B cell (primary cell): ENCODE data around the gene BBX. TPM values are rescaled to one million over a fixed set of nuclear protein-coding genes. Genes with fewer than 3 reads are reported as not detected.

Source experiments
- ATAC-seq: fragments of 200-7000 bp; cut with Tn5 transposase; one replicate; pipeline ENCODE4 v1.10.0; 2021; ENCODE audit warnings: low read depth, mild to moderate bottlenecking, moderate number of reproducible peaks, moderate library complexity
- CTCF ChIA-PET: fragments of 350-600 bp; sonication (Branson Sonifier 250); formaldehyde crosslinking; loops from one replicate; lab custom pipeline; 2021; ENCODE audit warnings: antibody characterized with exemption, inconsistent platforms; lab: Charles Lee
- POLR2A ChIA-PET: fragments of 350-600 bp; sonication (Branson Sonifier 250); formaldehyde crosslinking; loops from one replicate; lab custom pipeline; 2021; ENCODE audit warnings: antibody characterized with exemption; lab: Charles Lee
- DNase-seq: peaks from one replicate; pipeline ENCODE4 v3.0.0; 2013
- H2AFZ ChIP-seq: 2 replicates; pipeline ENCODE4 v1.6.1; 2012; ENCODE audit warnings: mild to moderate bottlenecking, low read depth, low read length; ENCODE audit not compliant: insufficient read depth, poor library complexity, severe bottlenecking
- H3K27ac ChIP-seq, 2 donors: 1 replicate in 1 of 2; 2 replicates in 1 of 2; pipeline ENCODE4 v1.5.1; 2012 to 2013; ENCODE audit warnings: low read length in 2 of 2, mild to moderate bottlenecking in 2 of 2, moderate library complexity in 1 of 2
- H3K27me3 ChIP-seq, 4 experiments: fragments of 200-600 bp in 1 of 4; sonication (generic) in 1 of 4; replicated peaks in 1 of 4; 1 replicate in 2 of 4; 2 replicates in 2 of 4; pipeline versions ENCODE4 v1.6.1 to v1.7.0; 2013 to 2016; ENCODE audit warnings: low read length in 3 of 4, mild to moderate bottlenecking in 2 of 4, mixed read lengths in 1 of 4, moderate library complexity in 1 of 4; ENCODE audit not compliant: insufficient read depth in 4 of 4, control insufficient read depth in 3 of 4; ENCODE audit errors: control extremely low read depth in 1 of 4
- H3K36me3 ChIP-seq, 2 experiments: replicated peaks in 1 of 2; 1 replicate in 1 of 2; 2 replicates in 1 of 2; pipeline versions ENCODE4 v1.6.1 to v1.7.1; 2013; ENCODE audit warnings: low read length in 1 of 2; ENCODE audit not compliant: insufficient read depth in 2 of 2, control insufficient read depth in 1 of 2; ENCODE audit errors: control extremely low read depth in 1 of 2, extremely low read depth in 1 of 2
- H3K4me1 ChIP-seq, 2 donors: fragments of 200-600 bp in 1 of 2; sonication (generic) in 1 of 2; 1 replicate in 1 of 2; 2 replicates in 1 of 2; pipeline versions ENCODE4 v1.5.1 to v1.6.1; 2013 to 2017; ENCODE audit warnings: low read length in 2 of 2; ENCODE audit not compliant: control insufficient read depth in 2 of 2, insufficient read depth in 2 of 2
- H3K4me2 ChIP-seq: replicated peaks from 2 replicates; pipeline ENCODE3; 2012; ENCODE audit warnings: mild to moderate bottlenecking, low read depth, low read length; ENCODE audit not compliant: poor library complexity, severe bottlenecking
- H3K4me3 ChIP-seq, 5 experiments: fragments of 200-600 bp in 1 of 5; sonication (generic) in 1 of 5; 1 replicate in 3 of 5; 2 replicates in 2 of 5; pipeline versions ENCODE4 v1.5.1 to v1.7.0; 2011 to 2016; ENCODE audit warnings: low read length in 4 of 5, mild to moderate bottlenecking in 4 of 5, low read depth in 2 of 5, control low read depth in 1 of 5, moderate library complexity in 1 of 5; ENCODE audit not compliant: insufficient read depth in 1 of 5; ENCODE audit errors: control extremely low read depth in 1 of 5, extremely low read depth in 1 of 5
- H3K79me2 ChIP-seq: fragments of 200-600 bp; sonication (generic); one replicate; pipeline ENCODE4 v1.6.0; 2016; ENCODE audit warnings: low read length; ENCODE audit not compliant: control insufficient read depth, insufficient read depth
- H3K9ac ChIP-seq: fragments of 200-600 bp; sonication (generic); 2 replicates; pipeline ENCODE4 v1.6.1; 2017; ENCODE audit warnings: mild to moderate bottlenecking, low read length, moderate library complexity
- H3K9me3 ChIP-seq, 3 donors: one replicate each; pipeline versions ENCODE4 v1.6.1 to v1.7.1; 2013; ENCODE audit warnings: low read length in 2 of 3; ENCODE audit not compliant: control insufficient read depth in 2 of 3, insufficient read depth in 1 of 3; ENCODE audit errors: control extremely low read depth in 1 of 3
- H4K20me1 ChIP-seq: 2 replicates; pipeline ENCODE4 v1.6.0; 2012; ENCODE audit warnings: mild to moderate bottlenecking, low read length; ENCODE audit not compliant: insufficient read depth, control insufficient read depth, poor library complexity, severe bottlenecking
- H3K27ac Mint-ChIP-seq: one replicate; pipeline ENCODE4 v1.8.0; 2021; ENCODE audit warnings: mixed read lengths
- H3K27me3 Mint-ChIP-seq: one replicate; pipeline ENCODE4 v1.8.0; 2021; ENCODE audit warnings: mixed read lengths
- H3K4me1 Mint-ChIP-seq: one replicate; pipeline ENCODE4 v1.8.0; 2021; ENCODE audit warnings: mixed read lengths
- H3K4me3 Mint-ChIP-seq: one replicate; pipeline ENCODE4 v1.8.0; 2021; ENCODE audit warnings: mixed read lengths
- H3K9me3 Mint-ChIP-seq: one replicate; pipeline ENCODE4 v1.8.0; 2022; ENCODE audit warnings: mixed read lengths; ENCODE audit not compliant: insufficient read depth
- EZH2 ChIP-seq: IDR thresholded peaks from 2 replicates; pipeline ENCODE4 v1.6.1; 2012; ENCODE audit warnings: borderline replicate concordance, low read depth, mild to moderate bottlenecking, moderate library complexity, low read length; ENCODE audit not compliant: insufficient read depth, poor library complexity, severe bottlenecking
- WGBS: methylation state at CpG from one replicate; pipeline ENCODE4 v1.1.5; 2013; ENCODE audit warnings: missing lambda C conversion rate; ENCODE audit not compliant: insufficient coverage; 5-methylcytosine and 5-hydroxymethylcytosine counted together
- intact Hi-C: fragments of 100-400 bp; cut with micrococcal nuclease; formaldehyde crosslinking; loops from one replicate; pipeline ENCODE4 v1.10.0; 2022
- polyA plus RNA-seq: library from polyadenylated mRNA; depleted of rRNA; stranded (reverse); fragments of >200 nt; gene quantifications from 2 replicates; pipeline ENCODE4 v1.2.3, GENCODE V29; 2012
- total RNA-seq, 2 donors: library from RNA; stranded (reverse); fragments of 120-200 nt in 1 of 2; gene quantifications; 1 replicate in 1 of 2; 2 replicates in 1 of 2; pipeline versions ENCODE4 v1.2.3 to v1.2.4, GENCODE V29; 2013 to 2022
- TF ChIP-seq, protein P1 (sequence below): fragments of 200-600 bp; IDR thresholded peaks from one replicate; pipeline ENCODE4 v1.8.0; 2022; ENCODE audit warnings: antibody characterized with exemption, mild to moderate bottlenecking

BBX gene
- total and polyA plus RNA-seq, 2 donors (not counting 1 experiment from before 2014, with no cell fraction given): 27.8 to 133 TPM

DNA sequence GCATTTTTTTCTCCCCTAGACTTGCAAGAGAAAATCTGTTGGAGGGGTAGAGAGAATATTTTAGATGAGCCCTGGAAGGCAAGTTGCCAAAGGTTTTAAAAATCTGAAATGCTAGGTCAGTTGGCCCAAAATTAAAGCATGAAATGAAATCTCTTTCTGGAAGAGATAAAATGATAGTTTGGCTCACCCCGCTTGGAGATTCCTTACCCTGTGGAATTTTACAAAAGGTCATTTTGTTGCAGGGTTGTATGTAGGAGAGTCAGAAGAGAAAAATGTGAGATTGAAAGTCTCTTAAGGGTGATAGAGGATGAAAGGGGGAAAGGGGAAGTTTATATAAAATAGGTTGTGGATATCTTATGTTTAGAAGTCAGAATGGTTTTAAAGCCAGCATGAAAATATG is 290.3 kb downstream of the BBX start:
- CTCF ChIA-PET: interaction anchor here (1.3 kb wide), 1 partner anchor 16 kb away, joined by 3 read pairs; no protein-coding TSS in a partner anchor
- Mint-ChIP-seq H3K4me1 (peaks cover 16% of the 10 kb centered on the region), H3K27ac (no peak overlapping the region), H3K9me3 (no peaks in the 10 kb centered on the region), H3K27me3 (peaks cover 6% of the 10 kb centered on the region), H3K4me3 (no peak overlapping the region)
- Histone ChIP-seq H3K4me1 (peaks cover 7 to 12% of the 10 kb centered on the region in 2 donors), H3K27me3 (no peaks in the 10 kb centered on the region), H3K27ac (no peak overlapping the region), H3K4me2 (no peak overlapping the region), H4K20me1 (no peaks in the 10 kb centered on the region), H3K79me2 (no peaks in the 10 kb centered on the region), H3K9me3 (no peaks in the 10 kb centered on the region), H3K36me3 (peaks cover 0 to 5% of the 10 kb centered on the region in 2 experiments), H3K9ac (no peak overlapping the region), H2AFZ (no peak overlapping the region), H3K4me3 (no peak overlapping the region)
- intact Hi-C loops: loop anchor here (10.0 kb wide), 1 partner anchor 112 kb away; no protein-coding TSS in a partner anchor
- TF ChIP-seq, protein P1, sequence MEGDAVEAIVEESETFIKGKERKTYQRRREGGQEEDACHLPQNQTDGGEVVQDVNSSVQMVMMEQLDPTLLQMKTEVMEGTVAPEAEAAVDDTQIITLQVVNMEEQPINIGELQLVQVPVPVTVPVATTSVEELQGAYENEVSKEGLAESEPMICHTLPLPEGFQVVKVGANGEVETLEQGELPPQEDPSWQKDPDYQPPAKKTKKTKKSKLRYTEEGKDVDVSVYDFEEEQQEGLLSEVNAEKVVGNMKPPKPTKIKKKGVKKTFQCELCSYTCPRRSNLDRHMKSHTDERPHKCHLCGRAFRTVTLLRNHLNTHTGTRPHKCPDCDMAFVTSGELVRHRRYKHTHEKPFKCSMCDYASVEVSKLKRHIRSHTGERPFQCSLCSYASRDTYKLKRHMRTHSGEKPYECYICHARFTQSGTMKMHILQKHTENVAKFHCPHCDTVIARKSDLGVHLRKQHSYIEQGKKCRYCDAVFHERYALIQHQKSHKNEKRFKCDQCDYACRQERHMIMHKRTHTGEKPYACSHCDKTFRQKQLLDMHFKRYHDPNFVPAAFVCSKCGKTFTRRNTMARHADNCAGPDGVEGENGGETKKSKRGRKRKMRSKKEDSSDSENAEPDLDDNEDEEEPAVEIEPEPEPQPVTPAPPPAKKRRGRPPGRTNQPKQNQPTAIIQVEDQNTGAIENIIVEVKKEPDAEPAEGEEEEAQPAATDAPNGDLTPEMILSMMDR: no peak
- ATAC-seq: no peak
- WGBS: 100% methylated on average over 1 of the region's 1 CpG
- POLR2A ChIA-PET: no interaction called here
- no peak for DNase-seq

DNA sequence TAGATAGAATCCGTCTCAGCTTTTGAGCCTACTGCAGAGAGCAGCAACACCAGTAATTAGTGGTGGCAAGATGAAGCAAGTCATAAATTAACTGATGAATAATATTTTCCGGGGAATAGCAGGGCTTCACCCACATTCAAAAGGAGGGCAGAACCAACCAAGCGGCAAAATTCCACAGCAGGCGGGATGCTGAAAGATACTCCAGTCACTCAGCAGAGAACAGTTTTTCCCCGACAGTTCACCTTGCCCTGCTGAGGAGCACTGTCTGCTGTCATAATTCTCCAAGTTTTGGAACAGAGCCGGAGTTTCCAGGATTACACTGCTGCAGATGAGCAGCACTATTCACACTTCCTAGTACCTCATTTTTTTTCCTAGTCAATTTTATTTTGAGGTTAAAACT is 293.3 kb downstream of the BBX start:
- intact Hi-C loops: loop anchor here (10.0 kb wide), 1 partner anchor 109 kb away; no protein-coding TSS in a partner anchor
- WGBS: 85% methylated on average over 4 of the region's 6 CpGs
- no peak for TF ChIP-seq EZH2
- TF ChIP-seq, protein P1: no peak

More for the DNA sequence above, 293.3 kb downstream of the BBX start:
- Histone ChIP-seq H2AFZ (no peak overlapping the region), H3K27me3 (peaks cover 0 to 5% (median 2%) of the 10 kb centered on the region in 4 experiments), H3K4me1 (no peaks in the 10 kb centered on the region), H3K27ac (no peak overlapping the region), H3K79me2 (no peaks in the 10 kb centered on the region), H3K36me3 (no peaks in the 10 kb centered on the region), H3K4me2 (no peak overlapping the region), H4K20me1 (no peaks in the 10 kb centered on the region), H3K9me3 (no peaks in the 10 kb centered on the region), H3K4me3 (no peak overlapping the region), H3K9ac (no peak overlapping the region)
- H3K4me3 Mint-ChIP-seq: no peak overlapping the region
- H3K9me3 Mint-ChIP-seq: no peaks in the 10 kb centered on the region
- DNase-seq (no peak), ATAC-seq (no peak)
- H3K27me3 Mint-ChIP-seq: peaks cover 15% of the 10 kb centered on the region
- no peak overlapping the region for H3K27ac Mint-ChIP-seq
- ChIA-PET CTCF (interaction anchor here (0.7 to 1.1 kb wide), 2 partner anchors 22 to 1418 kb away, joined by 3 to 5 read pairs; no protein-coding TSS in a partner anchor), POLR2A (no interaction called here)
- peaks cover 2% of the 10 kb centered on the region for H3K4me1 Mint-ChIP-seq
